ENCODE results near the gene NPHP1.

Gene NPHP1

GRCh38 chr2:110149330-110150220 is 55.2 kb downstream of the NPHP1 start:
- Histone ChIP-seq H3K4me1 (ENCODE audit: control insufficient read depth, insufficient read depth, low read length) (peaks cover 17% of the 10 kb centered on the region), H3K9ac (ENCODE audit: low read depth, low read length) (peak overlapping the region; percentile 77), H3K9me3 (replicated peaks; ENCODE audit: low read length) (peaks cover 2% of the 10 kb centered on the region), H3K27me3 (ENCODE audit: control insufficient read depth, insufficient read depth, low read length) (no peaks in the 10 kb centered on the region), H3K4me3 (ENCODE audit: low read length) (peak overlapping the region; percentile 50), H3K4me2 (ENCODE audit: low read length) (peak overlapping the region; percentile 68), H3K36me3 (ENCODE audit: insufficient read depth, low read length) (no peaks in the 10 kb centered on the region)

GRCh38 chr2:110146945-110147332 is 57.9 kb downstream of the NPHP1 start:
- no peaks in the 10 kb centered on the region for H3K9me3 ChIP-seq (replicated peaks; ENCODE audit: low read length)
- H3K36me3 ChIP-seq (ENCODE audit: insufficient read depth, low read length): no peaks in the 10 kb centered on the region
- peaks cover 17% of the 10 kb centered on the region for H3K4me1 ChIP-seq (ENCODE audit: control insufficient read depth, insufficient read depth, low read length)
- no peaks in the 10 kb centered on the region for H3K27me3 ChIP-seq (ENCODE audit: control insufficient read depth, insufficient read depth, low read length)
- H3K9ac ChIP-seq (ENCODE audit: low read depth, low read length): no peak overlapping the region
- no peak overlapping the region for H3K4me3 ChIP-seq (ENCODE audit: low read length)
- H3K4me2 ChIP-seq (ENCODE audit: low read length): no peak overlapping the region

GRCh38 chr2:110146183-110146944 is 58.4 kb downstream of the NPHP1 start:
- Histone ChIP-seq H3K27me3 (ENCODE audit: control insufficient read depth, insufficient read depth, low read length) (no peaks in the 10 kb centered on the region), H3K9me3 (replicated peaks; ENCODE audit: low read length) (no peaks in the 10 kb centered on the region), H3K36me3 (ENCODE audit: insufficient read depth, low read length) (no peaks in the 10 kb centered on the region), H3K4me2 (ENCODE audit: low read length) (no peak overlapping the region), H3K4me3 (ENCODE audit: low read length) (no peak overlapping the region), H3K9ac (ENCODE audit: low read depth, low read length) (no peak overlapping the region), H3K4me1 (ENCODE audit: control insufficient read depth, insufficient read depth, low read length) (peaks cover 17% of the 10 kb centered on the region)

- H3K9ac ChIP-seq (ENCODE audit: low read depth, low read length): no peak overlapping the region
- peaks cover 4% of the 10 kb centered on the region for H3K4me1 ChIP-seq (ENCODE audit: control insufficient read depth, insufficient read depth, low read length)
- no peaks in the 10 kb centered on the region for H3K9me3 ChIP-seq (replicated peaks; ENCODE audit: low read length)
- no peak overlapping the region for H3K4me3 ChIP-seq (ENCODE audit: low read length)
- H3K4me2 ChIP-seq (ENCODE audit: low read length): no peak overlapping the region
- H3K27me3 ChIP-seq (ENCODE audit: control insufficient read depth, insufficient read depth, low read length): no peaks in the 10 kb centered on the region
- no peaks in the 10 kb centered on the region for H3K36me3 ChIP-seq (ENCODE audit: insufficient read depth, low read length)
Observed at GRCh38 chr2:110143982-110144381, 60.8 kb downstream of the NPHP1 start.

- Histone ChIP-seq H3K36me3 (ENCODE audit: insufficient read depth, low read length) (no peaks in the 10 kb centered on the region), H3K4me2 (ENCODE audit: low read length) (no peak overlapping the region), H3K27me3 (ENCODE audit: control insufficient read depth, insufficient read depth, low read length) (no peaks in the 10 kb centered on the region), H3K4me1 (ENCODE audit: control insufficient read depth, insufficient read depth, low read length) (no peaks in the 10 kb centered on the region), H3K4me3 (ENCODE audit: low read length) (no peak overlapping the region), H3K9me3 (replicated peaks; ENCODE audit: low read length) (no peaks in the 10 kb centered on the region), H3K9ac (ENCODE audit: low read depth, low read length) (no peak overlapping the region)
Observed at GRCh38 chr2:110140401-110140800, 64.4 kb downstream of the NPHP1 start.

- H3K36me3 ChIP-seq (ENCODE audit: insufficient read depth, low read length): no peaks in the 10 kb centered on the region
Observed at GRCh38 chr2:110134025-110134424, 70.8 kb downstream of the NPHP1 start.

GRCh38 chr2:110131166-110131565 is 73.6 kb downstream of the NPHP1 start:
- peaks cover 4% of the 10 kb centered on the region for H3K9me3 ChIP-seq (replicated peaks; ENCODE audit: low read length)
- no peaks in the 10 kb centered on the region for H3K27me3 ChIP-seq (ENCODE audit: control insufficient read depth, insufficient read depth, low read length)
- no peak overlapping the region for H3K9ac ChIP-seq (ENCODE audit: low read depth, low read length)
- H3K4me1 ChIP-seq (ENCODE audit: control insufficient read depth, insufficient read depth, low read length): peaks cover 9% of the 10 kb centered on the region
- no peaks in the 10 kb centered on the region for H3K36me3 ChIP-seq (ENCODE audit: insufficient read depth, low read length)
- H3K4me2 ChIP-seq (ENCODE audit: low read length): no peak overlapping the region
- H3K4me3 ChIP-seq (ENCODE audit: low read length): no peak overlapping the region

More at GRCh38 chr2:110134025-110134424, 70.8 kb downstream of the NPHP1 start:
- Histone ChIP-seq H3K9ac (ENCODE audit: low read depth, low read length) (no peak overlapping the region), H3K9me3 (replicated peaks; ENCODE audit: low read length) (peaks cover 4% of the 10 kb centered on the region), H3K4me1 (ENCODE audit: control insufficient read depth, insufficient read depth, low read length) (no peaks in the 10 kb centered on the region), H3K4me2 (ENCODE audit: low read length) (no peak overlapping the region), H3K4me3 (ENCODE audit: low read length) (no peak overlapping the region), H3K27me3 (ENCODE audit: control insufficient read depth, insufficient read depth, low read length) (no peaks in the 10 kb centered on the region)

GRCh38 chr2:110130757-110131156 is 74.1 kb downstream of the NPHP1 start:
- no peaks in the 10 kb centered on the region for H3K36me3 ChIP-seq (ENCODE audit: insufficient read depth, low read length)
- H3K9ac ChIP-seq (ENCODE audit: low read depth, low read length): no peak overlapping the region
- peaks cover 4% of the 10 kb centered on the region for H3K9me3 ChIP-seq (replicated peaks; ENCODE audit: low read length)
- no peaks in the 10 kb centered on the region for H3K27me3 ChIP-seq (ENCODE audit: control insufficient read depth, insufficient read depth, low read length)
- no peak overlapping the region for H3K4me2 ChIP-seq (ENCODE audit: low read length)
- H3K4me3 ChIP-seq (ENCODE audit: low read length): no peak overlapping the region
- peaks cover 14% of the 10 kb centered on the region for H3K4me1 ChIP-seq (ENCODE audit: control insufficient read depth, insufficient read depth, low read length)

GRCh38 chr2:110126906-110127305 is 77.9 kb downstream of the NPHP1 start:
- Histone ChIP-seq H3K36me3 (ENCODE audit: insufficient read depth, low read length) (no peaks in the 10 kb centered on the region), H3K27me3 (ENCODE audit: control insufficient read depth, insufficient read depth, low read length) (no peaks in the 10 kb centered on the region), H3K4me1 (ENCODE audit: control insufficient read depth, insufficient read depth, low read length) (peaks cover 27% of the 10 kb centered on the region), H3K4me3 (ENCODE audit: low read length) (no peak overlapping the region), H3K4me2 (ENCODE audit: low read length) (no peak overlapping the region), H3K9ac (ENCODE audit: low read depth, low read length) (no peak overlapping the region), H3K9me3 (replicated peaks; ENCODE audit: low read length) (no peaks in the 10 kb centered on the region)

- no peaks in the 10 kb centered on the region for H3K36me3 ChIP-seq (ENCODE audit: insufficient read depth, low read length)
- H3K27me3 ChIP-seq (ENCODE audit: control insufficient read depth, insufficient read depth, low read length): no peaks in the 10 kb centered on the region
- H3K4me1 ChIP-seq (ENCODE audit: control insufficient read depth, insufficient read depth, low read length): peaks cover 27% of the 10 kb centered on the region
- no peaks in the 10 kb centered on the region for H3K9me3 ChIP-seq (replicated peaks; ENCODE audit: low read length)
- no peak overlapping the region for H3K4me3 ChIP-seq (ENCODE audit: low read length)
- H3K4me2 ChIP-seq (ENCODE audit: low read length): peak overlapping the region; percentile 51
- H3K9ac ChIP-seq (ENCODE audit: low read depth, low read length): peak overlapping the region; percentile 48
Observed at GRCh38 chr2:110126086-110126773, 78.6 kb downstream of the NPHP1 start.

GRCh38 chr2:110124939-110125691 is 79.7 kb downstream of the NPHP1 start:
- peaks cover 27% of the 10 kb centered on the region for H3K4me1 ChIP-seq (ENCODE audit: control insufficient read depth, insufficient read depth, low read length)
- peak overlapping the region; percentile 51 for H3K4me2 ChIP-seq (ENCODE audit: low read length)
- H3K36me3 ChIP-seq (ENCODE audit: insufficient read depth, low read length): no peaks in the 10 kb centered on the region
- H3K4me3 ChIP-seq (ENCODE audit: low read length): no peak overlapping the region
- peak overlapping the region; percentile 48 for H3K9ac ChIP-seq (ENCODE audit: low read depth, low read length)
- H3K27me3 ChIP-seq (ENCODE audit: control insufficient read depth, insufficient read depth, low read length): no peaks in the 10 kb centered on the region
- H3K9me3 ChIP-seq (replicated peaks; ENCODE audit: low read length): no peaks in the 10 kb centered on the region

Measured in skeletal muscle satellite cell (primary cell).